Mesenchymal stem cell (in vitro differentiated cells and primary cell): ENCODE data around the gene CALML6.
A peak's percentile ranks its signal among the peaks of the same experiment; 100 is the strongest.

ENCODE experiments used
- DNase-seq: peaks from one replicate; pipeline ENCODE4 v3.0.0-alpha.2; 2013
- H2AFZ ChIP-seq: one replicate; pipeline ENCODE4 v1.6.1; 2013; ENCODE audit warnings: low read depth, mild to moderate bottlenecking, control low read depth, inconsistent platforms, low read length, moderate library complexity
- H2AK5ac ChIP-seq: 2 replicates; pipeline ENCODE4 v1.6.1; 2013; ENCODE audit warnings: low read length, moderate library complexity, mild to moderate bottlenecking, inconsistent platforms; ENCODE audit not compliant: severe bottlenecking
- H2BK120ac ChIP-seq: one replicate; pipeline ENCODE4 v1.6.1; 2013; ENCODE audit warnings: low read depth, mild to moderate bottlenecking, inconsistent platforms, low read length, moderate library complexity
- H2BK12ac ChIP-seq, 2 experiments: one replicate each; pipeline ENCODE4 v1.6.1; 2013; ENCODE audit warnings: inconsistent platforms in 2 of 2, low read length in 2 of 2, mild to moderate bottlenecking in 2 of 2, moderate library complexity in 2 of 2, control low read depth in 1 of 2
- H2BK15ac ChIP-seq: one replicate; pipeline ENCODE4 v1.6.1; 2013; ENCODE audit warnings: mild to moderate bottlenecking, low read depth, inconsistent platforms; ENCODE audit not compliant: poor library complexity, severe bottlenecking
- H2BK5ac ChIP-seq: 2 replicates; pipeline ENCODE4 v1.6.1; 2013; ENCODE audit warnings: low read depth, mild to moderate bottlenecking, low read length, control low read depth, inconsistent platforms; ENCODE audit not compliant: poor library complexity, severe bottlenecking
- H3K14ac ChIP-seq, 2 experiments: one replicate each; pipeline ENCODE4 v1.6.1; 2013; ENCODE audit warnings: inconsistent platforms in 2 of 2, low read length in 2 of 2, control low read depth in 1 of 2, mild to moderate bottlenecking in 1 of 2, moderate library complexity in 1 of 2
- H3K18ac ChIP-seq, 2 experiments: one replicate each; pipeline ENCODE4 v1.6.1; 2013; ENCODE audit warnings: inconsistent platforms in 2 of 2, low read length in 2 of 2, control low read depth in 1 of 2, low read depth in 1 of 2, mild to moderate bottlenecking in 1 of 2
- H3K23ac ChIP-seq, 2 experiments: one replicate each; pipeline ENCODE4 v1.6.1; 2013; ENCODE audit warnings: inconsistent platforms in 2 of 2, low read length in 2 of 2, mild to moderate bottlenecking in 2 of 2, moderate library complexity in 2 of 2, control low read depth in 1 of 2
- H3K27ac ChIP-seq: 2 replicates; pipeline ENCODE4 v1.5.1; 2013; ENCODE audit warnings: mild to moderate bottlenecking, moderate library complexity, low read length, control low read depth, inconsistent platforms; ENCODE audit not compliant: poor library complexity, severe bottlenecking
- H3K27me3 ChIP-seq, 2 experiments: 2 replicates each; pipeline versions ENCODE4 v1.6.1 to v1.7.0; 2013; ENCODE audit warnings: low read length in 2 of 2, mild to moderate bottlenecking in 2 of 2, moderate library complexity in 2 of 2, control low read depth in 1 of 2, inconsistent platforms in 1 of 2; ENCODE audit not compliant: control insufficient read depth in 1 of 2, insufficient read depth in 1 of 2
- H3K36me3 ChIP-seq, 2 experiments: 2 replicates each; pipeline versions ENCODE4 v1.6.1 to v1.7.0; 2013; ENCODE audit warnings: low read length in 2 of 2, control low read depth in 1 of 2, inconsistent platforms in 1 of 2, low read depth in 1 of 2, mild to moderate bottlenecking in 1 of 2; ENCODE audit not compliant: insufficient read depth in 2 of 2, control insufficient read depth in 1 of 2
- H3K4ac ChIP-seq, 2 experiments: one replicate each; pipeline ENCODE4 v1.6.1; 2013; ENCODE audit warnings: inconsistent platforms in 2 of 2, low read length in 2 of 2, mild to moderate bottlenecking in 2 of 2, moderate library complexity in 2 of 2, control low read depth in 1 of 2, low read depth in 1 of 2
- H3K4me1 ChIP-seq: 2 replicates; pipeline ENCODE4 v1.6.1; 2013; ENCODE audit warnings: low read depth, low read length, control low read depth; ENCODE audit not compliant: control insufficient read depth, insufficient read depth
- H3K4me2 ChIP-seq: 2 replicates; pipeline ENCODE4 v1.6.1; 2013; ENCODE audit warnings: low read length, mild to moderate bottlenecking, inconsistent platforms; ENCODE audit not compliant: poor library complexity, severe bottlenecking
- H3K4me3 ChIP-seq, 2 experiments: 2 replicates each; pipeline versions ENCODE4 v1.5.1 to v1.7.0; 2013; ENCODE audit warnings: low read length in 2 of 2, mild to moderate bottlenecking in 2 of 2, control low read depth in 1 of 2, low read depth in 1 of 2; ENCODE audit not compliant: insufficient read depth in 1 of 2
- H3K79me1 ChIP-seq: replicated peaks from 2 replicates; pipeline ENCODE4 v1.6.1; 2013; ENCODE audit warnings: mild to moderate bottlenecking, control low read depth, low read length, inconsistent platforms; ENCODE audit not compliant: poor library complexity, severe bottlenecking
- H3K9ac ChIP-seq: 2 replicates; pipeline ENCODE4 v1.7.0; 2013; ENCODE audit warnings: mild to moderate bottlenecking, low read length, moderate library complexity
- H3K9me3 ChIP-seq: 2 replicates; pipeline ENCODE4 v1.7.0; 2013; ENCODE audit warnings: mild to moderate bottlenecking, low read length; ENCODE audit not compliant: control insufficient read depth
- H4K8ac ChIP-seq: one replicate; pipeline ENCODE4 v1.6.1; 2013; ENCODE audit warnings: inconsistent platforms, mild to moderate bottlenecking, low read length, moderate library complexity
- H4K91ac ChIP-seq: one replicate; pipeline ENCODE4 v1.6.1; 2013; ENCODE audit warnings: mild to moderate bottlenecking, low read length, inconsistent platforms
- WGBS: methylation state at CpG from one replicate; pipeline ENCODE4 v1.1.7; 2013; ENCODE audit warnings: mixed read lengths; 5-methylcytosine and 5-hydroxymethylcytosine counted together

Gene CALML6

GRCh38 chr1:1906185-1907097 lies 8.6 kb upstream of the CALML6 start:
- no peak overlapping the region for H2BK15ac ChIP-seq
- H2AK5ac ChIP-seq, result no peak overlapping the region
- no peak overlapping the region for H3K4me3 ChIP-seq
- H3K14ac ChIP-seq, result no peak overlapping the region
- peak overlapping the region; percentile 47 to 61 for H3K4ac ChIP-seq
- H2BK120ac ChIP-seq, result peak overlapping the region; percentile 6
- H3K27me3 ChIP-seq, result no peaks in the 10 kb centered on the region
- H2BK5ac ChIP-seq, result no peak overlapping the region
- H2BK12ac ChIP-seq, result peak overlapping the region in 1 of 2 experiments; percentile 76
- no peak overlapping the region for H3K23ac ChIP-seq
- peaks cover 14% of the 10 kb centered on the region for H3K79me1 ChIP-seq
- peak overlapping the region; percentile 45 for H3K9ac ChIP-seq
- H4K91ac ChIP-seq, result peak overlapping the region; percentile 87
- peak overlapping the region; percentile 45 for H4K8ac ChIP-seq
- H3K4me1 ChIP-seq, result peaks cover 25% of the 10 kb centered on the region
- DNase-seq, result peak; percentile 87
- H3K36me3 ChIP-seq, result peaks cover 0 to 8% of the 10 kb centered on the region in 2 experiments
- no peak overlapping the region for H3K4me2 ChIP-seq
- peak overlapping the region; percentile 11 for H3K27ac ChIP-seq
- H3K9me3 ChIP-seq, result no peaks in the 10 kb centered on the region
- WGBS, result 21% methylated on average over 15 of the region's 15 CpGs
- peak overlapping the region in 1 of 2 experiments; percentile 44 for H3K18ac ChIP-seq
- no peak overlapping the region for H2AFZ ChIP-seq

GRCh38 chr1:1907098-1907736 lies 7.8 kb upstream of the CALML6 start:
- 96% methylated on average over 8 of the region's 8 CpGs for WGBS
- Histone ChIP-seq H2AFZ (no peak overlapping the region), H3K36me3 (peaks cover 0 to 8% of the 10 kb centered on the region in 2 experiments), H3K79me1 (peaks cover 14% of the 10 kb centered on the region), H2BK5ac (no peak overlapping the region), H3K18ac (peak overlapping the region; percentile 27 to 44), H2BK15ac (peak overlapping the region; percentile 80), H3K14ac (no peak overlapping the region), H4K8ac (peak overlapping the region; percentile 81), H3K4me1 (peaks cover 25% of the 10 kb centered on the region), H3K9me3 (no peaks in the 10 kb centered on the region), H2BK12ac (peak overlapping the region in 1 of 2 experiments; percentile 76), H3K27me3 (no peaks in the 10 kb centered on the region), H3K23ac (no peak overlapping the region), H4K91ac (peak overlapping the region; percentile 87), H3K27ac (peak overlapping the region; percentile 11), H2AK5ac (peak overlapping the region; percentile 71), H3K9ac (peak overlapping the region; percentile 45), H3K4me3 (no peak overlapping the region), H3K4me2 (no peak overlapping the region), H3K4ac (peak overlapping the region; percentile 67 to 73), H2BK120ac (peak overlapping the region; percentile 6)
- DNase-seq, result peak; percentile 26

GRCh38 chr1:1908506-1908791 lies 6.6 kb upstream of the CALML6 start:
- peak overlapping the region; percentile 54 to 57 for H2BK12ac ChIP-seq
- H3K4ac ChIP-seq, result peak overlapping the region; percentile 90 to 91
- H4K91ac ChIP-seq, result peak overlapping the region; percentile 85
- no peak for DNase-seq
- H2AFZ ChIP-seq, result peak overlapping the region; percentile 85
- H3K9me3 ChIP-seq, result no peaks in the 10 kb centered on the region
- peak overlapping the region; percentile 76 to 83 for H3K4me3 ChIP-seq
- 23% methylated on average over 19 of the region's 21 CpGs for WGBS
- peak overlapping the region; percentile 21 for H2BK120ac ChIP-seq
- peaks cover 0 to 8% of the 10 kb centered on the region in 2 experiments for H3K36me3 ChIP-seq
- H3K14ac ChIP-seq, result peak overlapping the region in 1 of 2 experiments; percentile 79
- peak overlapping the region; percentile 92 for H3K9ac ChIP-seq
- peak overlapping the region; percentile 36 for H2BK5ac ChIP-seq
- no peaks in the 10 kb centered on the region for H3K27me3 ChIP-seq
- no peak overlapping the region for H3K27ac ChIP-seq
- peaks cover 25% of the 10 kb centered on the region for H3K4me1 ChIP-seq
- H4K8ac ChIP-seq, result peak overlapping the region; percentile 21
- H3K23ac ChIP-seq, result peak overlapping the region in 1 of 2 experiments; percentile 92
- peak overlapping the region; percentile 72 for H3K4me2 ChIP-seq
- peak overlapping the region; percentile 57 for H2AK5ac ChIP-seq
- peaks cover 14% of the 10 kb centered on the region for H3K79me1 ChIP-seq
- H2BK15ac ChIP-seq, result peak overlapping the region; percentile 77
- H3K18ac ChIP-seq, result peak overlapping the region; percentile 81 to 94

DNA sequence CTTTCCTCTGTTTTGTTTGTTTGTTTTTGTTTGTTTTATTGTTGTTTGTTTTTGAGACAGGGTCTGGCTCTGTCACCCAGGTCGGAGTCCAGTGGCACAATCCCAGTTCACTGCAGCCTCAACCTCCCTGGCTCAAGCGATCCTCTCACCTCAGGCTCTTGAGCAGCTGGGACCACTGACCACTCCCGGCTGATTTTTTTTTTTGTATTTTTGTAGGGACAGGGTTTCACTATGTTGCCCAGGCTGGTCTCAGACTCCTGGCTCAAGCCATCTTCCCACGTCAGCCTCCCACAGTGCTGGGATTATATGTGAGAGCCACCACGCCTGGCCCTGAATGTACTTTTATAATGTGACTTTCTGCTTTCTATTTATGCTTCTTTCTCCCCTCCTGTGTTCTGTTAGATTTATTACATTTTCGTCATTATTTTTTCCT lies 5.0 kb upstream of the CALML6 start:
- no peak overlapping the region for H2BK15ac ChIP-seq
- no peak for DNase-seq
- peak overlapping the region; percentile 89 for H3K9ac ChIP-seq
- H3K9me3 ChIP-seq, result no peaks in the 10 kb centered on the region
- WGBS, result 97% methylated on average over 6 of the region's 6 CpGs
- no peak overlapping the region for H3K18ac ChIP-seq
- H3K23ac ChIP-seq, result no peak overlapping the region
- no peak overlapping the region for H2AFZ ChIP-seq
- H2BK12ac ChIP-seq, result no peak overlapping the region
- H4K8ac ChIP-seq, result peak overlapping the region; percentile 86
- no peak overlapping the region for H3K27ac ChIP-seq
- H3K4me1 ChIP-seq, result peaks cover 25% of the 10 kb centered on the region
- H3K4me3 ChIP-seq, result peak overlapping the region in 1 of 2 experiments; percentile 82
- peaks cover 0 to 2% of the 10 kb centered on the region in 2 experiments for H3K27me3 ChIP-seq
- no peak overlapping the region for H3K4ac ChIP-seq
- H2BK5ac ChIP-seq, result no peak overlapping the region
- H3K36me3 ChIP-seq, result peaks cover 0 to 8% of the 10 kb centered on the region in 2 experiments
- no peak overlapping the region for H4K91ac ChIP-seq
- H2AK5ac ChIP-seq, result no peak overlapping the region
- no peak overlapping the region for H3K14ac ChIP-seq
- H3K4me2 ChIP-seq, result no peak overlapping the region
- H2BK120ac ChIP-seq, result no peak overlapping the region
- H3K79me1 ChIP-seq, result peaks cover 14% of the 10 kb centered on the region
